Panc1 (cell line): Measurements from ENCODE around the gene HOXB3. TPM values are rescaled to one million over a fixed set of nuclear protein-coding genes. Genes with fewer than 3 reads are reported as not detected.

Source experiments
- ATAC-seq: fragments of 200-7000 bp; cut with Tn5 transposase; 2 replicates; pipeline ENCODE4 v1.9.1; 2020; ENCODE audit warnings: mild to moderate bottlenecking, moderate library complexity
- BruUV-seq: library from RNA; stranded (reverse); fragments of 400-500 nt; replicated peaks from 2 replicates; lab custom pipeline; 2021; lab: Mats Ljungman, UMichigan
- CTCF ChIA-PET: fragments of 300-600 bp; sonication (Branson Sonifier 250); formaldehyde crosslinking; loops from one replicate; lab custom pipeline; 2022; ENCODE audit warnings: antibody characterized with exemption; lab: Charles Lee
- POLR2A ChIA-PET: fragments of 300-600 bp; sonication (Branson Sonifier 250); formaldehyde crosslinking; loops from one replicate; lab custom pipeline; 2022; ENCODE audit warnings: antibody characterized with exemption; lab: Charles Lee
- DNase-seq: peaks from one replicate; pipeline ENCODE4 v3.0.0-alpha.2; 2010; ENCODE audit warnings: low read depth, low spot score
- H3K27ac ChIP-seq: 2 replicates; pipeline ENCODE4 v1.5.1; 2011; ENCODE audit warnings: mild to moderate bottlenecking, low read length, inconsistent platforms
- H3K27me3 ChIP-seq: fragments of 200-500 bp; sonication (Bioruptor generic); 2 replicates; pipeline ENCODE4 v1.6.0; 2014; ENCODE audit warnings: low read length, inconsistent platforms; ENCODE audit not compliant: control insufficient read depth, insufficient read depth
- H3K36me3 ChIP-seq: fragments of 200-500 bp; sonication (Bioruptor generic); 2 replicates; pipeline ENCODE4 v1.5.1; 2014; ENCODE audit warnings: inconsistent platforms, mild to moderate bottlenecking, low read length, moderate library complexity; ENCODE audit not compliant: control insufficient read depth, insufficient read depth
- H3K4me1 ChIP-seq: 2 replicates; pipeline ENCODE4 v1.5.1; 2011; ENCODE audit warnings: inconsistent platforms, mild to moderate bottlenecking, low read length, moderate library complexity; ENCODE audit not compliant: control insufficient read depth, insufficient read depth
- H3K4me3 ChIP-seq, 2 experiments: 2 replicates each; pipeline ENCODE4 v1.5.1; 2011 to 2012; ENCODE audit warnings: low read depth in 2 of 2, low read length in 2 of 2, mild to moderate bottlenecking in 2 of 2, inconsistent platforms in 1 of 2, moderate library complexity in 1 of 2
- H3K9me3 ChIP-seq: fragments of 200-500 bp; sonication (Bioruptor generic); 2 replicates; pipeline ENCODE4 v1.5.1; 2014; ENCODE audit warnings: low read depth, mild to moderate bottlenecking, inconsistent platforms, low read length, moderate library complexity; ENCODE audit not compliant: control insufficient read depth, insufficient read depth
- CTCF ChIP-seq: fragments of 450-650 bp; IDR thresholded peaks from 2 replicates; pipeline ENCODE4 v1.5.1; 2017; ENCODE audit warnings: mild to moderate bottlenecking
- POLR2AphosphoS5 ChIP-seq: IDR thresholded peaks from 2 replicates; pipeline ENCODE4 v1.6.1; 2012; ENCODE audit warnings: mild to moderate bottlenecking, low read depth, low read length, moderate library complexity
- REST ChIP-seq, 2 experiments: IDR thresholded peaks; 2 replicates each; pipeline ENCODE4 v1.6.1; 2011 to 2012; ENCODE audit warnings: low read depth in 2 of 2, control low read depth in 1 of 2, low read length in 1 of 2, mild to moderate bottlenecking in 1 of 2, moderate library complexity in 1 of 2; ENCODE audit not compliant: insufficient read depth in 1 of 2
- SIN3A ChIP-seq: IDR thresholded peaks from 2 replicates; pipeline ENCODE4 v1.6.1; 2012; ENCODE audit warnings: low read depth, mild to moderate bottlenecking, low read length, moderate library complexity, borderline replicate concordance; ENCODE audit not compliant: insufficient read depth
- TCF7L2 ChIP-seq: IDR thresholded peaks from 2 replicates; pipeline ENCODE4 v1.6.1; 2011; ENCODE audit warnings: mild to moderate bottlenecking, low read depth, low read length, inconsistent platforms
- in situ Hi-C: cut with HindIII; loops from 2 replicates; pipeline ENCODE4 v1.10.0; 2016; ENCODE audit warnings: low sequenced_read_pairs, low pct_unique_long_range_greater_than_20kb
- intact Hi-C: fragments of 100-400 bp; cut with micrococcal nuclease; formaldehyde crosslinking; loops from one replicate; pipeline ENCODE4 v1.10.0; 2022; ENCODE audit not compliant: unreplicated experiment
- total RNA-seq: library from RNA; stranded (reverse); gene quantifications from one replicate; pipeline ENCODE4 v1.2.1, GENCODE V29; 2021; ENCODE audit not compliant: unreplicated experiment

The HOXB3 gene
- total RNA-seq, 1 experiment from 2014 or later: 127 TPM

GRCh38 chr17:48617471-48618255 lies 27.6 kb upstream of the HOXB3 start:
- TF ChIP-seq SIN3A: peak; percentile 75; the same call in 1 of the 2 replicates
- TF ChIP-seq CTCF: no peak
- TF ChIP-seq POLR2AphosphoS5: peak; percentile 80
- TF ChIP-seq TCF7L2: peak; percentile 59; the same call in 1 of the 2 replicates
- peak overlapping the region; percentile 68 to 71 for H3K4me3 ChIP-seq
- no peaks in the 10 kb centered on the region for H3K27me3 ChIP-seq
- CTCF ChIA-PET: interaction anchor here (0.7 to 1.8 kb wide), 8 partner anchors 13 to 592 kb away, joined by 3 to 10 read pairs (median 6); partner anchors contain the start of gene HOXB6
- in situ Hi-C loops: loop anchor here (5.0 kb wide), 1 partner anchor 60 kb away; no protein-coding TSS in a partner anchor
- H3K4me1 ChIP-seq: peaks cover 60% of the 10 kb centered on the region
- ATAC-seq (peak; percentile 6; the same call in 1 of the 2 replicates), DNase-seq (no peak)
- POLR2A ChIA-PET: interaction anchor here (0.7 kb wide), 1 partner anchor 123 kb away, joined by 6 read pairs; no protein-coding TSS in a partner anchor
- intact Hi-C loops: loop anchor here (2.0 to 10.0 kb wide), 3 partner anchors 63 to 593 kb away; no protein-coding TSS in a partner anchor
- no TSS peak for BruUV-seq
- peak overlapping the region; percentile 99 for H3K27ac ChIP-seq
- H3K9me3 ChIP-seq: no peaks in the 10 kb centered on the region
- no peaks in the 10 kb centered on the region for H3K36me3 ChIP-seq

GRCh38 chr17:48616717-48617470 lies 26.9 kb upstream of the HOXB3 start:
- in situ Hi-C loops (loop anchor here (5.0 kb wide), 1 partner anchor 60 kb away; no protein-coding TSS in a partner anchor), intact Hi-C loops (loop anchor here (5.0 to 10.0 kb wide), 2 partner anchors 355 to 592 kb away; no protein-coding TSS in a partner anchor)
- no peak for TF ChIP-seq TCF7L2
- TF ChIP-seq CTCF: no peak
- no peak for TF ChIP-seq POLR2AphosphoS5
- TF ChIP-seq SIN3A: no peak
- TF ChIP-seq REST (IDR thresholded peaks at IDR 0.05; ENCODE audit: insufficient read depth in 1 of 2, low read depth in 2 of 2, low read length in 1 of 2): no peak
- Histone ChIP-seq H3K4me1 (peaks cover 52% of the 10 kb centered on the region), H3K9me3 (no peaks in the 10 kb centered on the region), H3K36me3 (no peaks in the 10 kb centered on the region), H3K4me3 (peak overlapping the region; percentile 68 to 71), H3K27ac (peak overlapping the region; percentile 99), H3K27me3 (no peaks in the 10 kb centered on the region)
- POLR2A ChIA-PET: interaction anchor here (0.5 to 1.0 kb wide), 2 partner anchors 8 to 265 kb away, joined by 3 to 7 read pairs; no protein-coding TSS in a partner anchor
- peak; percentile 13; the same call in 1 of the 2 replicates for ATAC-seq
- BruUV-seq: no TSS peak
- CTCF ChIA-PET: interaction anchor here (0.6 to 1.5 kb wide), 6 partner anchors 15 to 592 kb away, joined by 3 to 6 read pairs (median 3); no protein-coding TSS in a partner anchor
- no peak for DNase-seq
